SK-N-MC (cell line): ENCODE measurements around the gene ADGRF5.

Experiments used
- EZH2 ChIP-seq: fragments of 200-600 bp; sonication (generic); IDR thresholded peaks from one replicate; pipeline ENCODE4 v1.6.1; 2017; ENCODE audit warnings: antibody characterized with exemption
- POLR2AphosphoS5 ChIP-seq: IDR thresholded peaks from 2 replicates; pipeline ENCODE4 v1.6.1; 2012; ENCODE audit warnings: mild to moderate bottlenecking, low read depth, low read length, borderline replicate concordance

GRCh38 chr6:46953921-46954320 is 32.2 kb upstream of the ADGRF5 start:
- TF ChIP-seq EZH2 (no peak), POLR2AphosphoS5 (no peak)
